Measurements from ENCODE around the gene ZFP3.

DNA sequence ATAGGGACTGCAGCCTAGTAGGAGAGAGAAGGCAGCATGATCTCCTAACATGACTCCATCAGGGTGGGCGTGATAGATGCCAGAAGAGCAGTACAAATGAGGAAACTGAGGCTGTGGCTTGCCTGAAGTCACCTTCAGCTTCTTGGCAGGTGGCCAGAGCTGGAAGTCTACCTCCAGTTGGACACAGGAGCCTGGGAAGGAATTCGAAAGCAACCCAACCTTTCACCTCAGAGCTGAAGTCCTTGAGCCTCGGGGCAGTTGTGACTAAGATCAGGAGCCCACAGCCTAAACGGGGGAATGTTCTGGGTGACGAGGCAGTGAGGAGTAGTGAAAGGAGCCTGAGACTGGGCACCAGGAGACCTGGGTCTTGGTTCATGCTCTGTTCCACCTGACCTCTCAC lies 33.6 kb upstream of the ZFP3 start:
- TF ChIP-seq CTCF (IDR thresholded peaks at IDR 0.05) (no peak), POLR2A (IDR thresholded peaks at IDR 0.05) (no peak), EP300 (IDR thresholded peaks at IDR 0.05; ENCODE audit: low read depth) (no peak)

All from transverse colon (tissue), 3 donors.